Bronchial epithelial cell (primary cell): ENCODE measurements around the gene CDK11B. TPM values are rescaled to one million over a fixed set of nuclear protein-coding genes. Genes with fewer than 3 reads are reported as not detected.

Experiments used
- DNase-seq: peaks from one replicate; pipeline ENCODE4 v3.0.0-alpha.2; 2010; ENCODE audit warnings: low read depth
- FAIRE-seq: peaks from 2 replicates; lab custom pipeline; 2011; peaks lifted over from hg19 to GRCh38; lab: Jason Lieb, UNC
- H3K27me3 ChIP-seq: 2 replicates; pipeline ENCODE4 v1.5.1; 2011; ENCODE audit warnings: low read length; ENCODE audit not compliant: control insufficient read depth, insufficient read depth
- H3K36me3 ChIP-seq: 2 replicates; pipeline ENCODE4 v1.5.1; 2011; ENCODE audit warnings: low read length; ENCODE audit not compliant: control insufficient read depth, insufficient read depth
- H3K4me3 ChIP-seq: 2 replicates; pipeline ENCODE4 v1.5.1; 2011; ENCODE audit warnings: mild to moderate bottlenecking, low read depth, low read length, control low read depth
- CTCF ChIP-seq: IDR thresholded peaks from 2 replicates; pipeline ENCODE4 v1.5.1; 2011; ENCODE audit warnings: mild to moderate bottlenecking, moderate library complexity, low read length, control low read depth, inconsistent platforms; ENCODE audit not compliant: insufficient read depth, severe bottlenecking
- total RNA-seq: library from RNA; depleted of rRNA; stranded (reverse); fragments of >200 nt; gene quantifications from 2 replicates; pipeline ENCODE4 v1.2.1, GENCODE V29; 2014

Gene CDK11B
- total RNA-seq, 1 donor from 2014 or later: 5.0 TPM

GRCh38 chr1:1591452-1591851 is 67.4 kb downstream of the CDK11B start:
- no peaks in the 10 kb centered on the region for H3K36me3 ChIP-seq
- peaks cover 2% of the 10 kb centered on the region for H3K27me3 ChIP-seq
- peak; percentile 64 for DNase-seq
- no peak for TF ChIP-seq CTCF
- FAIRE-seq: no peak
- H3K4me3 ChIP-seq: no peak overlapping the region

Other genes with a start within 250 kb of the CDK11B start
- 5.3 and 7.9 TPM in 2 replicates for gene ANKRD65, start 237.7 kb downstream of the CDK11B start, total RNA-seq
- gene VWA1, start 223.3 kb downstream of the CDK11B start, total RNA-seq: 5.0 and 7.9 TPM in 2 replicates
- gene ATAD3C, start 209.3 kb downstream of the CDK11B start, total RNA-seq: 0.26 and 0.77 TPM in 2 replicates
- gene ATAD3B, start 187.2 kb downstream of the CDK11B start, total RNA-seq: 19.2 and 24.7 TPM in 2 replicates
- gene ATAD3A, start 146.8 kb downstream of the CDK11B start, total RNA-seq: 20.9 and 28.7 TPM in 2 replicates
- 0.53 and 0.64 TPM in 2 replicates for gene TMEM240, start 118.4 kb downstream of the CDK11B start, total RNA-seq
- gene SSU72, start 84.1 kb downstream of the CDK11B start, total RNA-seq: 54.0 and 56.1 TPM in 2 replicates
- 0.26 TPM in 2 replicates for gene FNDC10, start 58.9 kb downstream of the CDK11B start, total RNA-seq
- gene MIB2, start 43.5 kb downstream of the CDK11B start, total RNA-seq: 78.2 and 82.2 TPM in 2 replicates
- gene MMP23B, start 26.8 kb downstream of the CDK11B start, total RNA-seq: 0.26 and 0.38 TPM in 2 replicates
- 14.0 and 17.0 TPM in 2 replicates for gene SLC35E2B, start 33.8 kb upstream of the CDK11B start, total RNA-seq
- gene CDK11A, start 65.4 kb upstream of the CDK11B start, total RNA-seq: 4.2 and 10.6 TPM in 2 replicates
- gene NADK, start 119.5 kb upstream of the CDK11B start, total RNA-seq: 41.6 and 51.0 TPM in 2 replicates
- 116 and 126 TPM in 2 replicates for gene GNB1, start 232.1 kb upstream of the CDK11B start, total RNA-seq